HL-60/S4 treated with retinoic acid at 250 ng/mL for 4 days and 3 days (cell line): ENCODE results near the gene FKBP4.
"Not testable (repeated sequence)": the region's sequence is repeated elsewhere in the genome, so short reads cannot be mapped to it uniquely, and the experiment has no call there.

Experiments
- in situ Hi-C: fragments of 300-500 bp; cut with MboI; formaldehyde crosslinking; loops from 2 replicates; pipeline ENCODE4 v1.7.0; 2022; ENCODE audit warnings: low sequenced_read_pairs

Gene FKBP4

GRCh38 chr12:2794736-2795289 is at the start of gene FKBP4:
TSS of gene FKBP4 (plus strand) at chr12:2794970. CDS start at chr12:2795140, 170 bp downstream.
- in situ Hi-C loops = no loop called here

DNA sequence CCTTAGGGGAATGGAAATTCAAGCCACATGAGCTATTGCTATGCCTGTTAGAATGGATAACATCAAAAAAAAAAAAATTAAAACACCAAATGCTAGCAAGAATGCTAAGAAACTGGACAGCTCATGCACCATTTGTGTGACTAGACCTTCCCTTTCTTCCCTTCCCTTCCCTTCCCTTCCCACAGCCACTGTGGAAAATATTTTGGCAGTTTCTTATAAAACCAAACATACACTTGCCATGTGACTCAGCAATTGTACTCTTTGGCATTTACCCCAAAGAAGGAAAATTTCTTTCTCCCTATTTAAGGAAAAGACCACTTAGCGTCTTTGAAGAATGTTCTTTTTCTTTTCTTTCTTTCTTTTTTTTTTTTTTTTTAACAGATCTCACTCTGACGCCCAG is 49.1 kb upstream of the FKBP4 start:
- in situ Hi-C loops = no loop called here

- in situ Hi-C loops = no loop called here
Observed at GRCh38 chr12:2749580-2749979, 45.2 kb upstream of the FKBP4 start.

GRCh38 chr12:2750185-2750584 is 44.6 kb upstream of the FKBP4 start:
- in situ Hi-C loops = no loop called here

GRCh38 chr12:2751230-2751629 is 43.5 kb upstream of the FKBP4 start:
- in situ Hi-C loops = no loop called here

DNA sequence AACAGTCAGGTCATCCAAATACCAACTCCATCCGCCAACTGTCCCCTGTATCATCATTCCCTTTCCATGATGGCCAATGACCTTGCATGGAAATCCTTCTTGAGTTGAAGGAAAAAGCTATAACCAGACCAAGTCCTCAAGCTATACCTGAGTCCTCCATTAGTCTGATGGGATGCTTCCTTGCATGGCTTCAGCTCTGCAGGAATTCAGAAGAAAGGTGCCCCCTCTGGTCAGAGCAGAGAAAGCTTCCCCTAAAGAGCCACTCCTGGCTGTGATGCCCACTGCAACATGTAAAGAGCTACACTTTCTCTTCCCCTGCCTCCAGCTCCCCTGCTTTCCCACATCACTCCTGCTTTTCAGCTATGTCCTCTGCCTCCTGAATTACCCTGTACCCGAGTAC is 43.1 kb upstream of the FKBP4 start:
- in situ Hi-C loops = no loop called here

GRCh38 chr12:2752676-2753371 is 41.9 kb upstream of the FKBP4 start:
- in situ Hi-C loops = no loop called here

GRCh38 chr12:2753536-2753935 is 41.2 kb upstream of the FKBP4 start:
- in situ Hi-C loops = no loop called here

- in situ Hi-C loops = no loop called here
Observed at GRCh38 chr12:2754208-2754607, 40.6 kb upstream of the FKBP4 start.

- in situ Hi-C loops = no loop called here
Observed at GRCh38 chr12:2756756-2757155, 38.0 kb upstream of the FKBP4 start.

DNA sequence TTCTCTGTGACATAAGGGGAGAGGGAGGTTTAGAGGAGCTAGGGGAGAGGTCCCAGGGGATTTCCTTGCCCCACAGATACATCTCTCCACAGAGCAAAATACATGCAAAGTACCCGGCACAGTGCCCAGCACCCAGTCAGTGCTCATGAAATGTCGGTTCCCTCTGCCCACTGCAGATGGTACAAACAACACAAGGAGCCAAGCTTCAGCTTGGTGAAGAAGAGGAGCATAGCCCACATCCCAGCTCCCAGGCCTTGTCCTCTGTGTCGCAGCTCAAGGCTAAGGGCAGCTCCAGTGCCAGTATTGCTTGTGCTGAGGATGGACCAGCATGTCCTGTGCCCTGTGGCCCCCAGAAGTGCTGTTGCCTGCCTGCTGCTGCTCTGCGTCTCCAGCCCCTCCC is 35.0 kb upstream of the FKBP4 start:
- in situ Hi-C loops = no loop called here

- in situ Hi-C loops = no loop called here
Observed at GRCh38 chr12:2764398-2764797, 30.4 kb upstream of the FKBP4 start.

- in situ Hi-C loops = no loop called here
Observed at GRCh38 chr12:2765052-2765451, 29.7 kb upstream of the FKBP4 start.

- in situ Hi-C loops = no loop called here
Observed at GRCh38 chr12:2765608-2766007, 29.2 kb upstream of the FKBP4 start.

DNA sequence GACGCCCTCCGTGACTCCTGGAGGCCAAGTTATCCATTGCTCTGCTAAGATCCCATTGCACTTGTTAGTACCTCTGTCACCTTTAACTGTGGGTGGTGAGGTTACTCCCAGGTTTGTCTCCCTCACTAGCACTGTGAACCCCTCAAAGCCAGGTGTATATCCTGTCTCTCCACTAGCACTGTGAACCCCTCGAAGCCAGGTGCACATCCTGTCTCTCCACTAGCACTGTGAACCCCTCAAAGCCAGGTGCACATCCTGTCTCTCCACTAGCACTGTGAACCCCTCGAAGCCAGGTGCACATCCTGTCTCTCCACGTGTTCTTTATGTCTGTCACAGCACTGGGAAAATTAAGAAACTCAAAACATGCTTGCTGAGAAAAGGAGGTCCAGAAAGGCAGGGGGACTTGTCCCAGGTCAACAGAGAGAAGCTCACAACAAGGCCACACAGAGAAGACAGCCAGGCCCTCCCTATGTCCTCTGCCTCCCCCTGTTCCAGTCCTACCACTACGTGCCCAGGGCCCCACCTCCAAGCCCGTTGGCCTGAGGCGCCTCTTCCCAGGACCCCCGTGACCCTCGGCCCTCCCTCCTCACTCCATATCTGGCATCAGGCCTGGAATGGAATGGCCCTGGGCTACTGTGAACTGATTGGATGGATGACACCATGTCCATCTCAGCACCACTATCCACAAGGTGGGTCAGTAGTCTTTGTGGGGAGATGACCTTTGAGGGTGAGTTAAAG is 26.4 kb upstream of the FKBP4 start:
- in situ Hi-C loops = no loop called here

GRCh38 chr12:2769866-2770533 is 24.8 kb upstream of the FKBP4 start:
- in situ Hi-C loops = no loop called here

GRCh38 chr12:2770544-2770943 is 24.2 kb upstream of the FKBP4 start:
- in situ Hi-C loops = not testable (repeated sequence)

- in situ Hi-C loops = no loop called here
Observed at GRCh38 chr12:2772370-2772769, 22.4 kb upstream of the FKBP4 start.

- in situ Hi-C loops = no loop called here
Observed at GRCh38 chr12:2773199-2773875, 21.4 kb upstream of the FKBP4 start.

GRCh38 chr12:2775431-2775830 is 19.3 kb upstream of the FKBP4 start:
- in situ Hi-C loops = no loop called here

- in situ Hi-C loops = no loop called here
Observed at GRCh38 chr12:2776129-2776806, 18.5 kb upstream of the FKBP4 start.
